NCI-H2081 treated with DMSO at 0.1 percent for 48 hours (cell line): ENCODE measurements around the gene SYT8.
"Not testable (repeated sequence)": the region's sequence is repeated elsewhere in the genome, so short reads cannot be mapped to it uniquely, and the experiment has no call there.

Experiments
- DNase-seq: peaks from one replicate; lab custom pipeline; 2025; lab: John Stamatoyannopoulos, UW

The SYT8 gene

DNA sequence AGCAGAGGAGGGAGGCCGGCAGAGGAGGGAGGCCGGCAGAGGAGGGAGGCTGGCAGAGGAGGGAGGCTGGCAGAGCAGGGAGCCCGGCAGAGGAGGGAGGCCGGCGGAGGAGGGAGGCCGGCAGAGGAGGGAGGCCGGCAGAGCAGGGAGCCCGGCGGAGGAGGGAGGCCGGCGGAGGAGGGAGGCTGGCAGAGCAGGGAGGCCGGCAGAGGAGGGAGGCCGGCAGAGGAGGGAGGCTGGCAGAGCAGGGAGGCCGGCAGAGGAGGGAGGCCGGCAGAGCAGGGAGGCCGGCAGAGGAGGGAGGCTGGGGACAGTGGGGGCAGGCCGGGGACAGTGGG lies 39.0 kb downstream of the SYT8 start:
- not testable (repeated sequence) for DNase-seq

DNA sequence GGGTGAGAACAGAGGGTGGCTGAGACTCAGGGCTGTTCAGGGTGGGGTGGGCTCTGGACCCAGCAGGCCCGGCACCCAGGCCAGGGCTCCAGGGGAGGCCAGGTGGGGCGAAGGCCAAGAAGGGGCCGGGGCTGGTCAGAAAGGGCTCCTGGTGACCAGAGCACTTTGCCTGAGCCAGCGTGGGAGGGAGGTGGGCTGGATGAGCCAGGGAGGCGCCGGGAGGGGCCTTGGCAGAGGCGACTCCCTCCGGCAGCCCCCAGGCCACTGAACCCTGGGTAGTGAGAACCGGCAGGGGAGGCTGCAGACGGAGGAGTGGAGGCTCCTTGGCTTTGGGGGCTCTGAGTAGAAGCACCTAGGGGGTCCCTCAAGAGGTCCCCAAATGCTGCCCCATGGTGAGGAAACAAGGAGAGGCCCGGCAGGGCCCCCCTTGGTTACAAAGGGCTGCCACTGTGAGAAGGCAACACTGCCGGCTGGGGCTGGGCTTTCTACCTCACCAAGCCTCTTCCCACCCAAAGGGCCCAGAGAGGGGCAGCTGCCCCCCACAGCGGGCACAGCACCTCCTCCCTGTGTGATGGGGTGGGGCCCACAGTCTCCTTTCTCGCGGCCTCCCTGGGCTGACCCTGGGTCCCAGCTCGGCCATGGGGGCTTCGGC lies 39.8 kb downstream of the SYT8 start:
- not testable (repeated sequence) for DNase-seq

DNA sequence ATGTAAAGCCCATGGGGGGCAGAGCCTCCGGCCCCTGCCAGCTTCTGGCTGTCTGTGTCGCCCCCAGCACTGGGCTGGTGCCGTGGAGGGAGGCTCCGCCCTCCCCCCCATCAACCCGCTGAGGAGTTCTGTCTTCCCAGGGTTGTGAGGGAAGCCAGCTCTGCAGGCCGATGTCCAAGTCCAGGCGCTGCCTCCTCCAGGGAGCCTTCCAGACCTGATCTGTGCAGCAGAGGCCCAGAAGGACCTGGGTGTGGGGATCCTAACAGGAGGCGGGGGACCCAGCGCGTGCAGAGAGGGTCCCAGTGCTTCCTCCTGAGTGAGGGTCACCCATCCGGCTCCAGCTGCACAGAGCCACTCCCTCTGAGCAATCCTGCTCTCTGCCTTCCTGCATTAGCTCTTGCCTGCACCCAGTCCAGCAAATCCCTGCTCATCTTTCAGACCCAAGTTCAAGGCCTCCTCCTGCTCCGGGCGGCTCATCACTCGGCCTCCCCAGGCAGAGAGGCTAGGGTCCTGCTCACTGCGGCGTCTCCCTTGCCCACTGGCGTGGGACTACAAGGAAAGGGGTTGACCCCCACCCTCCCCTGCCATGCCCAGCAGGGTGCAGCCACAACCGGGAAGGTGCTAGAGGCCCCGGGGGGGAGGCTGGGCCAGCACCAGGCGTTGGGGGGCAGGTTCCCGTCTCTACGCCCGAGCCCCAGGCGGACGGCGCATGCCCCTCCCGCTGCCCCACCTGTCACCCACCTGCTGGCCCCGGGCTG lies 40.5 kb downstream of the SYT8 start:
- no peak for DNase-seq

DNA sequence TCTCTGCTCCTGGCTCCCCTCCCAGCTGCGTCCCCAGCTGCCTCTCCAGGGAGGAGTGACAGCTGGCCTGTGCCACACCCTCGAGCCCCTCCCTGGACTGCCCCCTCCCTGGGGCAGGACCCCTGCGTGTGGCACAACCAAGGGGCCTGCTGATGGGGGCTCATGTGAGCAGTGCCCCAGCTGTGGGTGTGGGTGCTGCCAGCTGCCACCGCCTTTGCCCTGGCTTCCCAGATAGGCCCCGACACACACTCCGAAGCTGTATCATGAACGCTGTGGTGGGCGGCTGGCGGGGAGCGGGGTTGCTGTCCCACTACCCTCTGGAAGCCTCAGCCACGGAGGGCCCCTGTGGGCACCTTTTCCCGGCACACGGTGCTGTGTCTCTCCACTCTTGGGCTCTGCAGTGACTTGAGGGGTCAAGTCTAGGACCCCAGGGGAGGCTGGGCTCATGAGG lies 41.1 kb downstream of the SYT8 start:
- DNase-seq, result not testable (repeated sequence)

DNA sequence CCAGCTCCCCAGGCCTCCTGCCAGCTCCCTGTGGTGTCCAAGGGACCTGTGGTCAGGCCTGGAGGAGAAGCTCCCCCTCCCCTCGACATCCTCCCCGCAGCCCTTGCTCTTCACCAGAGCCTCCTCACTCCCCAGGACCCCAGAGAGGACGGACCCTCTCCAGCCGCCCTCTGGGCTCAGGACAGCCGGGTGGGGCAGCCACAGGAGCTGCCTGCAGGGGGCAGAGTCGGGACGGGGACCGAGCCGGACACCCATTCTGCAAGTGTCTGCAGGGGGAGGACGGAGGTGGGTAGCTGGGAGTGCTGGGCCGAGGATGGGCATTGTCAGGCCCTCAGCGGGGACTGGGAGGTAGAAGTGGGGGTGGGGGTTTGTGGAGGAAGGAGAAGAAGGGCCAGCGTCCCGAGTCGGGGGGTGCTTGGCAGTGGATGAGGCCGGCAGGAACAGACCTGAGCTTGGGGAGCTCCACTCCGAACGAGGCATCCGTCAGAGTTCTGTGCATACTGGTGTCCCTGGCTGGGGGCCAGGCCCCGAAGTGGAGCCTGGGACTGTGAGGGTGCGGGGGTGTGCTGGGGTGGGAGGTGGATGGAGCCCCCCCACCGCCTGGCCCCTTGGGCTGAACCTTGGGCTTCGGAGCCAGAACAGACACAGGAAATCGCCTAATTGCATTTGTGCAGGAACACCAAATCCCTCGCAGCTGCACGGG lies 41.7 kb downstream of the SYT8 start:
- no peak for DNase-seq

DNA sequence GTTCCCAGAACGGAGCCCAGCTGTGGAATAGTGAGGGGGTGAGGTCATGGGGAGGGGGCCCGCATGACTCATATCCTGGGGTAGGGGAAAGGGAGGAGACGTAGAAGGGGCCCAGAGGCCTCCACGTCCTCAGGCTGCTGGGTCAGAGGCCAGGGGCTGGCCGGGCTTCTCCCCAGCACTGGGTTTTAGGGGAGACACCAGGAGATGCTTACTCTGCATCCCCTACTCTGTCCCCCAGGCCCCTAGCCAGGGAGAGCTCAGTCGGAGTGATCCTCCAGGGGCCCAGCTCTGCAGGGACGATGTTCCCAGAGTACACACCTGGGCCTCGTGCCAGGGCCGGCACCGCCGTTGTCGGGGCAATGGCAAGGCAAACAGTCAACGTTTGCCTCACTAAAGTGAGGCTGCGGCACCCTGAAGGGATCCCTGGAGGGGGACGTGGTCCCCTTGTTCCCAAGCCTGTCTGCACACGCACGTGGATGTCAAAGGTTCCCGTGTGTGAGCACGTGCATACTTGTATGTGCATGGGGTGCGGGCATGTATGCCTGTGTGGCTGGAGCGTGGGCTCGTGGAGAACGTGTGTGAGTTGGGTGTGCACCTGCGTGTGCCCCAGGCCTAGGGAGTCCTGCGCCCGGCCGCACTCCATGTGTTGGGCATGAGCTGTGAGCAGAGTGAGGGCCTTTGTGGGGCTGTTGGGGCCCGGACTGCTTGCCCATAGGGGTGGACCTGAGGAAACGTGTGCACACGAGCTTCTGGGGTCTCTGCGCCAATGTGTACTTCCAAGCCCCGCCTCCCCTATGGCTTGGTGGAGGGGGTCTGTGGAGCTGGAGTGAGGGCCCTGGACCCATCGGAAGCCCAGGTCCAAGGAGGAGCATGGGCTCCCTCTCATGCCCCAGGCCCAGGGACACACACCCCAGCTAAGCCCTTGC lies 42.7 kb downstream of the SYT8 start:
- no peak for DNase-seq

DNA sequence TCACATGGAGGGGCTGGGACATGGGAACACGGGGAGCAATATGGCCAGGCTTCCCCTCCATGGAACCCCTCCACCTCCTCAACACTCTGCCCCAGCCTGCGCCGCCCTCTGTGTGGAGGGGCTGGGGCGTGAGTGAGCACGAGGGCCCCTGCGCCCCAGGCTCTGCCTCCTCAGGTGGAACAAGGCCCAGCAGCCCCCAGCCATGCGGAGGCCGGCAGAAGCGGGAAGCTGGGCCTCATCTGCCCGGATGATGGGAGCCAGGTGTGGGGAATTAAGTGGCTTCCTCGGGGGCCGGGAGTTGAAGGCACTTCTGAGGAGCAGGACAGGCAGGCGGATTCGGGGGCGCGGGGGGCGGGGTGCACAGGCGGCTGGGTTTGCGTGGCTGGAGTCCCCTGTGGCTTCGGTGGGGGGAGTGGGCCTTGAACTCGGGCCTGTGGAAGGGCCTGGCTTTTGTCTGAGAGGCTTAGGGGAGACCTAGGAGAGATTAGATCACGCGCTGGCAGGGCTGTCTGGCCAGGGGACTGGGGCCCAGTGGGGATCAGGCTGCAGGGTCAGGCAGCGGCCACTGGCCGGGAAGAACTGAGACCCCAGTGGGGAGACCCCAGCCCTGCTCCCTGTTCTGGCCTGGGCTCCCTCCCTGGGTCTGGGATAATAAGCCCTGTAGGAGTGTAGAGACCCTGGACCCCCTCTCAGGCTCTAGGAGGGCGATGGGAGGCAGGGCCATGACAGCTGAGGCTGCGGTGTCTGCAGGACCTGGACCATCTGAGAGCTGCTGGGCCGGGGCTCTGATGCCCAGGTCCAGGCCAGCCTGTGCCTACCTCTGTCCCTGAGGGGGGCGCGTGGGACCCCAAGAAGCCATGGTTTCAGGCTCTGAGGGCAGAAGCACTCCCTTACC lies 43.6 kb downstream of the SYT8 start:
- DNase-seq, result no peak

DNA sequence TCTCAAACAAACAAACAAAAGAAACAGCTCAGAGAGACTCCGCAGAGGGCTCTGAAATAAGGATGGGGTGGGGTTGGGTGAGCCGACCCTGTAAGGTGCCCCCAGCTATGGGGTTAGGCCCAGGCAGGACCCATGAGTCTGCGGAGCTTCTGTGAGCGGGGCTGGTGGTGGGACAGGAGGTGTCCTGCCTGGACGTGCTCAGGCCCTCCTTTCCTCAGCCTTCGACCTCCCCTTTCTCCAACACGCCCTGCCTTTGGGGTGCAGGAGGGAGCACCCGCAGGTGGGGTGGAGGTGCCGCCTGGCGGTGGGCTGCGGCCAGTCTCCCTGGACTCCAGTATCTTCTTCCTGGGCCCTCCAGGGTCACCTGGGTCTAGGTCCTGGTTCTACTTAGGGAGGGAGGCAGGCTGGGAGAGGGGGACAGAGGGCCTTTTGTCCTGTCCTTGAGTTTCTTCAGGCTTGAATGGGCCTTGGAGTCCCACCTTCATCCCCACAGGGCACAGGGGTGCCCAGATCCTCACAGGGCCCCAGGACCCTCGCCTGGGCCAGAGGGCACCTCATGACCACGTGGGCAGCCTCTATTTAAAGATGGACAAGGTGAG lies 44.7 kb downstream of the SYT8 start:
- DNase-seq, result no peak

DNA sequence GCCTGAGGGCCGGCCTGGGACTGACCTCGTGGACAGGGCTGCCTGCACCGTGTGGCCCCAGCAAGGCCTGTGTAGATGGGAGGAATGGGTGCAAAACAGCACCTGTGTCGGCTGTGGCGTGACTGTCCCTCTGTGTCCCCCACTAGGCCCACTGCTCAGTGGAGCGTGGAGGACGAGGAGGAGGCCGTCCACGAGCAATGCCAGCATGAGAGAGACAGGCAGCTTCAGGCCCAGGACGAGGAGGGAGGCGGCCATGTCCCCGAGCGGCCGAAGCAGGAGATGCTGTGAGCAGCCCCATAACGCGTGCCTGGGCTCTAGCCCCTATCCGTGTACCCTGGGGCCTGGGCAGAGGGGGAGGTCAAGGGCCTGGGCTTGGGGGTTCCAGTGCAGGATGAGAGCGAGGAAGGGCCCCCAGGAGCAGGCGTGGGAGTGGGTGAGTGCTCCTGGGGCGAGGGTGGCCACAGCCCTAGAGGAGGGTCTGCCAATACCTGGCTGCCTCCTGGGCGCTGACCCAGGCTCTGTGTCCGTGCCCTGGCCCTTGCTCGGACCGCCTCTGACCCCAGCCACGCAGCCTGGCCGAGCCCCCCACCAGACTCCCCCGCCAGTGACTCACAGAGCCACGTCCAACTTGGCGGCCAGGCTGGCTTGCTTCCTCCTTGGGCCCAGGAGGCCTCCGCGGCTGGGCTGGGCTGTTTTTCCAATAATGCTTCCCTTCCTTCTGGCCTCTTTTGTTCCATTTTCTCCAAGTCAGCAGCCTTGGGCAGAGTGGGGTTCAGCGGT lies 45.3 kb downstream of the SYT8 start:
- DNase-seq, result no peak

DNA sequence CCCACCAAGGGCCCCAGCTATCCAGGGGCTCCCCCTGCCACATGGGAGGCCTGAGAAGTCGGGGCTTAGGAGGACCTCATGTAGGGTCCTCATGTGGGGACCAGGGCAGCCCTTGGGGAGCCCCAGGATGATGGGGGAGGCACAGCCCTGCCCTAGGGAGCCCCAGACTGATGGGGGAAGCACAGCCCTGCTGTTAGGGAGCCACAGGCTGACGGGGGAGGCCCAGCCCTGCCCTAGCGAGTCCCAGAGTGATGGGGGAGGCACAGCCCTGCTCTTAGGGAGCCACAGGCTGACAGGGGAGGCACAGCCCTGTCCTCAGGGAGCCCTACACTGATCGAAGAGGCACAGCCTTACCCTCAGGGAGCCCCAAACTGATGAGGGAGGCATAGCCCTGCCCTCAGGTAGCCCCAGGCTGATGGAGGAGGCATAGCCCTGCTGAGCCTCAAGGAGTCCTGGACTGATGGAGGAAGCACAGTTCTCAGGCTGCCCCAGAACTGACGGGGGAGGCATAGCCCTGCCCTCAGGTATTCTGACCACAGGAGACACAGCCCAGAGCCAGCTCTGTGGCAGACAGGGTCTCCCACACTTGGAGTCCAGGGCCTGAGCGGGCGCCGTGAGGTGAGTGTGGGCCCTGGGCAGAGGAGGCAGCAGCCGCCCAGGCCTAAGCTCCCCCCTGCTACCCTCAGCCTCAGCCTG lies 46.1 kb downstream of the SYT8 start:
- no peak for DNase-seq

DNA sequence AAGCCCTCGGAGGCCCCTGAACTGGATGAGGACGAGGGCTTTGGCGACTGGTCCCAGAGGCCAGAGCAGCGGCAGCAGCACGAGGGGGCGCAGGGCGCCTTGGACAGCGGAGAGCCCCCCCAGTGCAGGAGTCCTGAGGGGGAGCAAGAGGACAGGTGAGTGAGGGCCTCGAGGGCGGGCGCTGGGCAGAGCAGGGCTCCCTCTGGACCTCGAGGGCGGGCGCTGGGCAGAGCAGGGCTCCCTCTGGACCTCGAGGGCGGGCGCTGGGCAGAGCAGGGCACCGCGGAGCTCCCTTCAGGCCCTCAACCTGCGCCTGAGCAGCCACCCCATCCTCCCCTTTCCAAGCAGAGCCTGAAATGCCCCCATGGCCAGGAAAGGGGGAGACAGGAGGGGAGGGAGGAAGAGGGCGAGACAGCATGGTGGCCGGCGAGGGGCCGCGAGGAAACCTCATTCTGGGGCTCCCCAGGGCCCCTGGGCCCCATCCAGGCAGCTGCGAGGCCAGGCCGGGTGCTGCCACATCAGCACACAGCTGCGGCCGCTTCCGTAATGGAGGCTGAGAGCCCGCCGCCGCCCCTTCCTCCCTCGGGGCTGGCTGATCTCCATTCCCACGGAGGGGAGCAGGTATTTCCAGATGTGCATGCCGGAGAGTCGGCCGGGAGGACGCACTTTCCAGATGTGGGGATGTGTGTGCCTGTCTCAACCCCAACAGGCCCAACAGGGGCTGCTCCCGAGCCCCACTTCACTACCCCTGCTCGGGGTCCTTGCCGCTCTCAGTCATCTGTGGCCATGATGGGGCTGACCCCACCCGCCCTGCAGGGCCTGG lies 46.9 kb downstream of the SYT8 start:
- no peak for DNase-seq

DNA sequence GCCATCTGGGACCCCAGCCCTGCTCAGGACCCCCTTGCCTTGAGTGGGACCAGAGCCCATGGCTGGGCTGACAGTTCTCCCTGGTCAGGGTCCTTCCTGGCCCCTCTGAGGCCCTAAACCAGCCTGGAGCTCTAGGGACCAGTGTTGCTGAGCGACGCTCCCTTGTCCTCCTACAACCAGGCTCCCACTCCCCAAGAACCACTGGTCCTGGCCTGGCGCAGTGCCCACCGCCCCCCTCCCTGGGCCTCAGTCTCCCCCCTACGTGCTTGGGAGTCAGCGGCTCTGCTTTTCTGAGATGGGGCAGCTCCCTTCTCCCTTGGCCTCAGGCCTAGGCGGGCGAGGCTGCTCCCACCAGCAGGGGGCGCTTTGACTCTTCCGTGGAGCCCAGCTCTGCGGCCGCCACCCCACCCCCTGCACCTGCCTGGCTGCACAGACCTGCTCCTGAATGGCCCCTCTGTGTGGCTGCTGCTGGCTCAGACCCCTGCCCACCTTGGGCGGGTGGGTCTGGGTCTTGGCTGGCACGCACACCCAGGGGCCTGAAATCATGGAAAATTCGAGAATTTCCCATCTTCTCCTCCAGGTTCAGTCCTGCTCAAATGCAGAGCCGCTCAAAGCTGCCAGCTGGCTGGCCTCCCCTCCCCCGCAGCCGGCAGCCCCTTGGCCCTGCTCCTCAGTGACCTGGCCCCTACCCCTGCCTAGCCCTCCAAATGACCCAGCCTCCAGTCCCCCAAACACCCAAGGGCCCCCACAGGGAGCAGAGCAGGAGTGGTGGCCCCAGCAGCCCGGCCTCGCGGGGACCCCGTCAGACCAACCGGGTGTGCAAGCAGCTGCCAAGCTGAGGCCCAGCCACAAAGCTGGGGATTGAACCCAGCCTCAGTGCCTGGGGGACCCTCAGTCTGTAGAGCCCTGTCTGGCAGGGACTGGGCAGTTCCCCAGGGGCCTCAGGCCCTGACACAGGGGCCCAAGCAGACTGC lies 47.8 kb downstream of the SYT8 start:
- no peak for DNase-seq

DNA sequence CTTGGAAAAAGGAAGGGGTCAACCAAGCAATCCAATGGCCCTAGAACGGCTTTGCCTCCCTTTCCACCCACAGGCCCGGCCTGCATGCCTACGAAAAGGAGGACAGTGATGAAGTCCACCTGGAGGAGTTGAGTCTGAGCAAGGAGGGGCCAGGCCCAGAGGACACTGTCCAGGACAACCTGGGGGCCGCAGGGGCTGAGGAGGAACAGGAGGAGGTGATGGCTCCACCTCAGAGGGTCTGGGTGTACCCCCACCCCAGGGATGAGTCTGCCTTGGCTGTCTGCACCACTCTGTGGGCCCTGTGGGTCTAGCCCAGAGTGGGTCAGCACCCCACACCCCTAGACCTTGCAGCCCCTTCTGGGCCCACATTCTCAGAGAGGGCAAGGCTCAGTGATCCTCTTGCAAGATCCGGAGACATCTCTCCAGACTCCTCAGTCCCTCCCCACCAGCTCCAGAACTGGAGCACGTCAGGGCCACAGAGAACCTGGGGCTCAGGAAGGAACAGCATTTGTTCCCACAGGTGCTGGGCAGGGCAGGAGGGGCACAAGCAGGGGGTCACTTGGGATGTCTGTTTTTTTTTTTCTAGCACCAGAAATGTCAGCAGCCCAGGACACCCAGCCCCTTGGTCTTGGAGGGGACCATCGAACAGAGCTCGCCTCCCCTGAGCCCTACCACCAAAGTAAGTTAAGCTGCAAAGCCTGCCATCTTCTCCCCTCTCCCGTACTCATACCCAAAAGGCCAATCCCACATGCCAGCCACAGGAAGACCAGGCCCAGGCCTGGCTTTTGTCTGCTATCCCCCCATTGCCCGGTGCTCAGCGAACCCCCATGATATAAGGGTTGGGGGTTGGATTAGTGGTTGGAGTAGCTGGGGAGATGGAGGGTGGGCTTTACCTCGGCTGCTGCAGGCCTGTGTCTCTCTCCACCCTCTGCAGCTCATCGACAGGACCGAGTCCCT lies 48.8 kb downstream of the SYT8 start:
- DNase-seq, result no peak

DNA sequence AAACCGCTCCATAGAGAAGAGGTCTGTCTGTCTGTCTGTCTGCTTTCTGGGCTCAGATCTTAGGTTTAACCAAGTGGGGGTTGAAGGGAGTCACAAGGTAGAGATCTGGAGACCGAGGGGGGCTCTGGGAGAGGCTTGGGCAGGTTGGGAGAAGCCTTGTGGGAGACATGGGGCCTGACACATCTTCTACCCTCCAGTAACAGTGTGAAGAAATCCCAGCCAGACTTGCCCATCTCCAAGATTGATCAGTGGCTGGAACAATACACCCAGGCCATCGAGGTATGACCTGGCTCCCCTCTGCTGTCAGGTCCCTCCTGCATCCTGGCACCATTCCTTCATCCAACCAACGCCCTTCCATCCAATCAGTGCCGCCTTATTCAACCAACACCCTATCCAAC lies 49.5 kb downstream of the SYT8 start:
- DNase-seq, result no peak

DNA sequence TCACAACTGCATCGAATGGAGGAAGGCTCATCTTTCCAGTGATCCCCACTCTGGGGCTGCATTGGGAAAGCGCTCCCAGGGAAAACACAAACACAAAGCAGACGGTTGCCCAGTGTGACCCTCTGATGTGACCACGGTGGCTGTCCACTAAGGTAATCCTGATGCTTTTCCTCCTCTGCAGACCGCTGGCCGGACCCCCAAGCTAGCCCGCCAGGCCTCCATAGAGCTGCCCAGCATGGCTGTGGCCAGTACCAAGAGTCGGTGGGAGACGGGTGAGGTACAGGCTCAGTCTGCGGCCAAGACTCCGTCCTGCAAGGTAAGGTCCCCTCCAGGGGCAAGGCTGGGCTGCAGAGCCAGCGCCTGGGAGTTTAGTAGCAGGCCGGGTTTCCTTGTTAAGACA lies 51.8 kb downstream of the SYT8 start:
- DNase-seq, result not testable (repeated sequence)
